Posterior cingulate gyrus (tissue), 11 donors: ENCODE measurements around the gene JMJD1C.
A peak's percentile ranks its signal among the peaks of the same experiment; 100 is the strongest.
"Not testable (repeated sequence)": the region's sequence is repeated elsewhere in the genome, so short reads cannot be mapped to it uniquely, and the experiment has no call there.

Source experiments
- DNase-seq, 10 donors: peaks; one replicate each; pipeline versions ENCODE4 v3.0.0 to v3.0.0-alpha.2; 2020 to 2021; ENCODE audit warnings: mixed read lengths in 3 of 10
- intact Hi-C: fragments of 100-400 bp; cut with DNase I; formaldehyde crosslinking; loops from one replicate; pipeline ENCODE4 v1.15.1; 2023

The JMJD1C gene

GRCh38 chr10:63240807-63241206, 225.0 kb downstream of the JMJD1C start:
- intact Hi-C loops: no loop called here
- DNase-seq: no peak

DNA sequence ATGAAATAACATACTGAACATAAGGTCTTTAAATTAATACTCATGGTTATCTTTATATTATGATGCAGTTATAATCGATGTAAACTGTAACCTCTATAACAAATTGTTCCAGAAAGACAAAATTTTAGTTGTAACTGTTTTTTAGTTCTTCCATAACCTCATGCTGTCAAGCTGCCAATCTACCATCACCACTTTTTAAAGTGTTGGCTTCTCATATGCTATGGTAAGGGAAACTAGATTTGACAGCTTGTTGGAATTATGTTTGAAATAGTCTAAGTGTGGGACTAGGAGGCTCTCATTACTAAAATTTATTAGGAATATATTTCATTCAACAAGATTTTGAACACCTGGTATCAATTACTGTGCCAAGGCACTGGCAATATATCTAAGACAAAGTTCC, 227.3 kb downstream of the JMJD1C start:
- intact Hi-C loops: no loop called here

DNA sequence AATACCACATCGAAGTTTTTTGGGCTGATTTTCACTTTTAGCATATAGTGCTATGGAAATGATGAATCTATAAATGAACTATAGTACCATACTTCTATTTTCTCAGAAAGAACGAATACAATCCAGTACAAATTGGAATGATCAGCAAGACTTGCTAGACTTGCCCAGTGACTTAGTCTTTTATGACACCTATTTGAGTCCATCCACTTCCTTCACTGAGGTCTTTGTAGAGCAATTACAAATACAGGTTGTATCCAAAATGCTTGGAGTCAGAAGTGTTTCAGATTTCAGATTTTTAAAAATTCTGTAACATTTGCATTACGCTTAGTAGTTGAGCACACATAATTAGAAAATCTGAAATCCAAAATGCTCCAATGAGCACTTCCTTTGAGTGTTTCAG, 228.4 kb downstream of the JMJD1C start:
- intact Hi-C loops: no loop called here
- no peak for DNase-seq

More for the DNA sequence above, 227.3 kb downstream of the JMJD1C start:
- no peak for DNase-seq

GRCh38 chr10:63236113-63236935, 229.5 kb downstream of the JMJD1C start:
- intact Hi-C loops: no loop called here

DNA sequence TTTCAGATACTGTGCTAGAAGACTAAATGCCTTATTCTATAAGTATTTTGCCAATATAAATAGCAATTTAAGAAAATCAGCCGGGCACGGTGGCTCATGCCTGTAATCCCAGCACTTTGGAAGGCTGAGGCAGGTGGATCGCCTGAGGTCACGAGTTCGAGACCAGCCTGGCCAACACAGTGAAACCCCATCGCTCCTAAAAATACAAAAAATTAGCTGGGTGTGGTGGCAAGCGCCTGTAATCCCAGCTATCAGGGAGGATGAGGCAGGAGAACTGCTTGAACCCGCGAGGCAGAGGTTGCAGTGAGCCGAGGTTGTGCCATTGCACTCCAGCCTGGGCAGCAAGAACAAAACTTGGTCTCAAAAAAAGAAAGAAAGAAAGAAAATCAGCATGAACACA, 230.6 kb downstream of the JMJD1C start:
- DNase-seq, intact Hi-C loops: not testable (repeated sequence)

More at GRCh38 chr10:63236113-63236935, 229.5 kb downstream of the JMJD1C start:
- no peak for DNase-seq

DNA sequence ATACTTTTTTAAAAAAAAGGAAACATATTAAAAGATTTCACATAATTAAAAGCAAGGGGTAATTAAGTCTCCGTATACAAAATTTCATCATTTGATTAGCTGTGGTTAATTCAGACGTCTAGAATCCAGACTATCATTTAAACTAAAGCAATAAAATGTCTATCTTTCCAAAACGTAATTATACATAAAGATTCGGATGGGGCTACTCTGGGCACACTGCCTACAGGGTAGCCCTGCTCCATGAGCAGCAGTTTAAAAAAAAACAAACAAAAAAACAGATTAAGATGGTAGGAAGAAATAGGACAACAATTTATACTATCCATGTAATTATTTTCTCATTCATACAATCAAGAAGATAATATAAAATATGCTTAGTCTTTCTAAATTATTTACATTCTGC, 236.6 kb downstream of the JMJD1C start:
- intact Hi-C loops: no loop called here
- DNase-seq: no peak

DNA sequence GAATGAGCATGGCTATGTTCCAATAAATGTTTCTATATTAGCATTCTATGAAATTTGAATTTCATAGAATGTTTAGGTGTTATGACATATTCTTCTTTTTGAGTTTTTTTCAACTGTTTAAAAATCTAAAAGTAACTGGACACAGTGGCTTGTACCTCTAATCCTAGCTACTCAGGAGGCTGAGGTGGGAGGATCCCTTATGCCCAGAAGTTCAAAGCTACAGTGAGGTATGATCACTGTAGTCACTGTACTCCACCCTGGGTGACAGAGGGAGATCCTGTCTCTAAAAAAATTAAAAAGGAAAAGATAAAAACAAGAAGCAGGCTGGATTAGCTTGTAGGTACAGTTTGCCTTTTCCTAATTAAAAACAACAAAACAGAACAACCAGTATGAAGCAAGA, 237.5 kb downstream of the JMJD1C start:
- no peak for DNase-seq
- intact Hi-C loops: no loop called here

DNA sequence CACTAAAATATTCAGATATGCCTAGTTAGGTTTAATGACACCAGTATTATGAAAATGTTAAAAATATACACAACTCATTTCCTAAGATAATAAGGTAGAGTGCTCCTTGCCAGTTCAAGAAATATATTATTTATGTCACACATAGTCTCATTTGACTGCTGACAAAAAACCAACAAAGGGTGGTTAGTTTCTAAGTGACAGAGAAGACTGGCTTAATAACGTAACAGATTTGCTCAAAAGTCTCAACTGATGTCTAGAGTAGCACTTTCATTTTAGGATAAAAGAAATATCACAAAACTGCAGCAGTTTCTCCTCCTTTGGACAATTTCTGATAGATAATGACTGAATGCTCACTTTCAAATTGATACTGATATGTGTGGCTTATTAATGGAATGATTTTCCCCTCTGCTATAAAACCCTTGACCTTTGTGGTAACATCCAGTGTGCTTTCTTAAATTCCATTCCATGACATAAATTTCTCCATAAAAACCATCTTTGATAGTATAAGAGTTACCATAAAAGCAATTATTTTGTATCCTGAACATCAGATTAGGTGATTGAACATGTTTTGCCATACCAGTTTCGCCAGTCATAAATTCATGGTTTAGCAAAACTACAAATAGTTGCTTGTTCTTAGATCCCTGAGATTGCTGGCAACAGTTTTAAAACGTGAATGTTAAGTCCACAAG, 238.4 kb downstream of the JMJD1C start:
- intact Hi-C loops: no loop called here
- no peak for DNase-seq

DNA sequence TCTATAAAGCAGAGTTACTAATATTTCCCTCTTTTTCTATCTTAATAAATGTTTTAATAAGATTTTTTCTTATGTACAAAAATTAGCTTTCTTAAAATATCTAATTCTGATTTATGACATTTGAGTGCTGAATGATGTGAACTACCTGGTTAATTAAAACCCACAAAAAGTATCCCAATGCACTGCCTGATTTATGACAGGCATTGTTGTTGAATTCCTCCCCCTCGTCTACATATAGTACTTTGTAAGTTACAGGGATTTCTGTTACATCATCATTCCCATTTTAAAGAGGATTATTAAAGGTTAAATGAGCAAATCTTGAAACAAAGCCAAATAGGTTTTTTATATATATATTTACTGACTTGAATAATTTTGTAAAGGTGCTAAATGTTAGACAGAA, 241.5 kb downstream of the JMJD1C start:
- DNase-seq: no peak
- intact Hi-C loops: no loop called here

- no peak for DNase-seq
- intact Hi-C loops: no loop called here
These were observed 243.8 kb downstream of the JMJD1C start for GRCh38 chr10:63221950-63222349.

GRCh38 chr10:63219749-63220148, 246.0 kb downstream of the JMJD1C start:
- intact Hi-C loops: loop anchor here (5.0 kb wide), 2 partner anchors 298 to 493 kb away; no protein-coding TSS in a partner anchor
- DNase-seq: no peak

DNA sequence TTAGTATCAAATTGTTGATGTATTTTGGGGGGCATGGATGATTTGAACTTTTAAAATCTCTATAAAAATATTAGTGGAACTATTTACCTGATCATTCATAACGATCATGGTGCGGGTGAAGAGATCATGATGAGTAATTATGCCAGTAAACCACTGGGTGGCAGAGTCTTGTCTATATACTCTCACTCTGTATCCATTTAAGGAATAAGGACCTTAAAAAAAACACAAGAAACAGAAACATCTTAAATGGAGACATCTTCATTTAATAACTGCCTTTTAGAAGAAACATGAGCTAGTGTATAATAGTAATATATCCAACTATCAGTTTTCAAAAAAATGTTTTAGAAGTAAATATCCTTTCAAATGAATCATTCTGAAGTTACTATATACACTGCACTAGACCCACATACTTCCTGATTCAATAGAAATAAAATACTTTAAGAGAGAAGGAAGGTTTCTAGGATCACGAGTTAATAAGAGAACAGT, 248.6 kb downstream of the JMJD1C start:
- intact Hi-C loops: loop anchor here (2.0 to 5.0 kb wide), 4 partner anchors 248 to 495 kb away; partner anchors contain the start of gene JMJD1C
- DNase-seq: no peak

GRCh38 chr10:63214571-63214970, 251.2 kb downstream of the JMJD1C start:
- no peak for DNase-seq
- intact Hi-C loops: loop anchor here (5.0 kb wide), 1 partner anchor 53 kb away; no protein-coding TSS in a partner anchor

DNA sequence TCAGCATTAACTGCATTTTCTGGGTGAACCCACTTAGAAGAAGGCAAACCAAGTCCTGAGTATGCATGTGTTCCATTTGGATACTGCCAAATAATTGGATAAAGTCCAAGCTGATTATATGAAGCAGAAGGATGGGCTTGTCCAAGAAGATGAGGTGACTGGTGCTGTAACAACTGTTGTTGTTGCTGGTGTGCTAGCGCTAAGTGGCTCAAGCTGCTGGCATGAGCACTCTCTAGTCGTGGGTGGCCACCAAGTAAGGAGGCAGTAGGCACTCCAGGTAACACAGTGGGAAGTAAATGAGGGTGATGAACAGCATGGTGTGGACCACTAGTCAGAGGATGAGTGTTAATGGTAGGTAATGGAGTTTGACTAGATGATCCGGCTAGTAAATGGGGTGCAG, 252.3 kb downstream of the JMJD1C start:
- peak in 1 of 10 donors; percentile 44 for DNase-seq
- intact Hi-C loops: loop anchor here (5.0 kb wide), 1 partner anchor 54 kb away; no protein-coding TSS in a partner anchor

GRCh38 chr10:63210611-63211196, 255.1 kb downstream of the JMJD1C start:
- intact Hi-C loops: loop anchor here (5.0 kb wide), 1 partner anchor 57 kb away; no protein-coding TSS in a partner anchor
- DNase-seq: no peak

DNA sequence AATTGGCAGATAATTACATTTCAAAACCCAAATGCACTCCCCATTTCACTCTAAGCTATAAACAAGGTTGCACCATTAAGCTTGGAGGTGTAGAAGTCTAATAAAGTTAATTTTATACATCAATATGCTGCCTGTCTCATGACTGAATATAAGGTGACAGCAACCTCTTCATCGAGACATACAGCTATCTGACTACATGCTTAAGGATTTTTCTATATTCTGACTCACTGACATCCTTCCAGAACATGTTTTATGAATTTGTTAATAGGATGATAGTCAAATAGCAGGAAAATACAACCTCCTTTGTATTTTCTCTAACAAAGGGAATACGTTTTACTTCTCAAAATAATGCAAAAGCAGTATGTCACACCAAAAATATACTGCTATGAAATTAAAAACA, 256.1 kb downstream of the JMJD1C start:
- intact Hi-C loops: loop anchor here (5.0 kb wide), 3 partner anchors 58 to 418 kb away; partner anchors contain the start of gene REEP3
- no peak for DNase-seq

DNA sequence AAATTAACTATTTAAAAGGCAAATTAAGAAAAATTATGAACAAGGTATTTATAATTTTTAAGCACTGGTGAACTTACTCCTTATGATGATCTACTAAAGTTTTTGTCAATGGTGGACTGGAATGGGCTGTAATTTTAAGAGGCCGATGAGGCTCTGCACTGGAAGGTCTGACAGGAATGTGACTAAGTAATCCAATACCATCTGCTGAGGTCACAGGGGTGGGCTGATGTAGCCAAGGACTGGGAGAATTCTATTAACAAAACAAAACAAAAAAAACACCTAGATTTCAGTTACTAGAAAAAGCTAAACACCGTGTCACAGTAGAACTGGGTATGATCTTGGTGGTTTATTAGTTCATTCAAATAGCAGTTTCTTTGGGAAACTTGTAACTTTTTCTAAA, 256.8 kb downstream of the JMJD1C start:
- no peak for DNase-seq
- intact Hi-C loops: loop anchor here (5.0 kb wide), 2 partner anchors 313 to 418 kb away; partner anchors contain the start of gene REEP3

GRCh38 chr10:63206997-63207811, 258.6 kb downstream of the JMJD1C start:
- intact Hi-C loops: loop anchor here (5.0 kb wide), 2 partner anchors 315 to 420 kb away; partner anchors contain the start of gene REEP3
- DNase-seq: peak in 1 of 10 donors; percentile 18

GRCh38 chr10:63206576-63206975, 259.2 kb downstream of the JMJD1C start:
- intact Hi-C loops: loop anchor here (5.0 kb wide), 2 partner anchors 316 to 421 kb away; partner anchors contain the start of gene REEP3
- no peak for DNase-seq

DNA sequence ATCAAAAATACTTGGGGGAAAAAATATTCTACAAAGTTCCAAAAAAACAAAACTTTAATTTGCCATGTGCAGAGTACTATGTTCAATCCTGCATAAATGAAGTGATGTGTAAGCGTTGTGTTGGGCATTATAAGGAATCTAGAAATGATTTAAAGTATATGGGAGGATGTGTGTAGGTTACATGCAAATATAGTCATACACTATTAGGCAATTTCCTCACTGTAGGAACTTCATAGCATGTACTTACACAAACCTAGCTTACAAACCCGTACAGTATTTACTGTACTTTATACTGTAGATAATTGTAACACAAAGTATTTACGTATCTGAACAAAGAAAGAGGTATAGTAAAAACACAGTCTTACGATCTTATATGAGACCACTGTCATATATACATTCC, 260.4 kb downstream of the JMJD1C start:
- intact Hi-C loops: loop anchor here (5.0 kb wide), 2 partner anchors 317 to 422 kb away; partner anchors contain the start of gene REEP3
- no peak for DNase-seq
